Measurements from ENCODE around the gene SMCO4. TPM values are rescaled to one million over a fixed set of nuclear protein-coding genes. Genes with fewer than 3 reads are reported as not detected.
"Not testable (repeated sequence)": the region's sequence is repeated elsewhere in the genome, so short reads cannot be mapped to it uniquely, and the experiment has no call there.

Gene SMCO4
- total RNA-seq, 1 donor from 2014 or later: 2.4 TPM

DNA sequence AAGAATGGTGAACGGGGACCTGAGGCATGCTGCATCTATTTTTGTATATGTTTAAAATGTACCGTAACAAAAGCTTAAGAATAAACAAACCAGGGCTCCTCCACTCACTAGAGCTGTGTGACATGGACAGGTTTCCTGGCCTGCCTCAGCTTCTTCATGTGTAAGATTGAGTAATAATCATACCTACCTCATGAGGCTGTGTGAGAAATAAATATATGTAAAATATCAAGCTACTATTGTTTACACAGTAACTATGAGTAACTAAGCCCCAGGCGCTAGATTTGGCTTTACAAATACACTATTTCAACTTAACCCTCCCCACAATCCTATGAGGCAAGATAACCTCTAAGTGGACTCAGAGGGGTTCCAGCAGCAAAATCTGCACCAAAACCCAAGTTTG lies 66.4 kb downstream of the SMCO4 start:
- H3K27me3 ChIP-seq (ENCODE audit: control insufficient read depth, insufficient read depth, low read length): peaks cover 4% of the 10 kb centered on the region
- no peak overlapping the region for H3K4me3 ChIP-seq (ENCODE audit: low read depth, low read length)
- H3K36me3 ChIP-seq (ENCODE audit: control insufficient read depth, insufficient read depth, low read length): no peaks in the 10 kb centered on the region
- TF ChIP-seq, protein P1, sequence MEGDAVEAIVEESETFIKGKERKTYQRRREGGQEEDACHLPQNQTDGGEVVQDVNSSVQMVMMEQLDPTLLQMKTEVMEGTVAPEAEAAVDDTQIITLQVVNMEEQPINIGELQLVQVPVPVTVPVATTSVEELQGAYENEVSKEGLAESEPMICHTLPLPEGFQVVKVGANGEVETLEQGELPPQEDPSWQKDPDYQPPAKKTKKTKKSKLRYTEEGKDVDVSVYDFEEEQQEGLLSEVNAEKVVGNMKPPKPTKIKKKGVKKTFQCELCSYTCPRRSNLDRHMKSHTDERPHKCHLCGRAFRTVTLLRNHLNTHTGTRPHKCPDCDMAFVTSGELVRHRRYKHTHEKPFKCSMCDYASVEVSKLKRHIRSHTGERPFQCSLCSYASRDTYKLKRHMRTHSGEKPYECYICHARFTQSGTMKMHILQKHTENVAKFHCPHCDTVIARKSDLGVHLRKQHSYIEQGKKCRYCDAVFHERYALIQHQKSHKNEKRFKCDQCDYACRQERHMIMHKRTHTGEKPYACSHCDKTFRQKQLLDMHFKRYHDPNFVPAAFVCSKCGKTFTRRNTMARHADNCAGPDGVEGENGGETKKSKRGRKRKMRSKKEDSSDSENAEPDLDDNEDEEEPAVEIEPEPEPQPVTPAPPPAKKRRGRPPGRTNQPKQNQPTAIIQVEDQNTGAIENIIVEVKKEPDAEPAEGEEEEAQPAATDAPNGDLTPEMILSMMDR (IDR thresholded peaks at IDR 0.05; ENCODE audit: insufficient read depth, low read length, severe bottlenecking): no peak
- FAIRE-seq (no peak), DNase-seq (ENCODE audit: low read depth) (peak; percentile 97)

DNA sequence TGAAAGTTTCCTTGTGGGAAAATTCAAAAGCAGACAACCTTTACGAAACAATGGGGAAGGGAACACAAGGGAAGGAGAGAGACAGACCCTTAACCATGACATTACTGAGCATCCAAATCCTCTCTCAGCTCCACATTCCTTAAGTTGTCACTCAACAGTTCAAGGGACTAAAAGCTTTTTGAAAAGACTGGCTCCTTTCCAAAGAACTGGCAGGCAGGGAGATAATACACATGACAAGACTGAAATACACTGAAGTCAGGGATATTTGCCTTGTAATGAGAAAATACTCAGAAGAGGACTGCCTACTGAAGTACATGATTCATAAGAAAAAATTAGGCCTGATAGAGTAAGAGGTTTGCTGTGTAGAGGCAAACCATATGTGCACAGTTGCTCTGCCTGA lies 69.1 kb downstream of the SMCO4 start:
- FAIRE-seq: no peak
- H3K36me3 ChIP-seq (ENCODE audit: control insufficient read depth, insufficient read depth, low read length): no peaks in the 10 kb centered on the region
- DNase-seq (ENCODE audit: low read depth): no peak
- H3K27me3 ChIP-seq (ENCODE audit: control insufficient read depth, insufficient read depth, low read length): peaks cover 4% of the 10 kb centered on the region
- no peak overlapping the region for H3K4me3 ChIP-seq (ENCODE audit: low read depth, low read length)
- TF ChIP-seq, protein P1 (IDR thresholded peaks at IDR 0.05; ENCODE audit: insufficient read depth, low read length, severe bottlenecking): no peak

- FAIRE-seq (no peak), DNase-seq (ENCODE audit: low read depth) (no peak)
- no peak overlapping the region for H3K4me3 ChIP-seq (ENCODE audit: low read depth, low read length)
- TF ChIP-seq, protein P1 (IDR thresholded peaks at IDR 0.05; ENCODE audit: insufficient read depth, low read length, severe bottlenecking): no peak
- H3K27me3 ChIP-seq (ENCODE audit: control insufficient read depth, insufficient read depth, low read length): no peaks in the 10 kb centered on the region
- H3K36me3 ChIP-seq (ENCODE audit: control insufficient read depth, insufficient read depth, low read length): no peaks in the 10 kb centered on the region
Observed at GRCh38 chr11:93468290-93468689, 74.9 kb downstream of the SMCO4 start.

DNA sequence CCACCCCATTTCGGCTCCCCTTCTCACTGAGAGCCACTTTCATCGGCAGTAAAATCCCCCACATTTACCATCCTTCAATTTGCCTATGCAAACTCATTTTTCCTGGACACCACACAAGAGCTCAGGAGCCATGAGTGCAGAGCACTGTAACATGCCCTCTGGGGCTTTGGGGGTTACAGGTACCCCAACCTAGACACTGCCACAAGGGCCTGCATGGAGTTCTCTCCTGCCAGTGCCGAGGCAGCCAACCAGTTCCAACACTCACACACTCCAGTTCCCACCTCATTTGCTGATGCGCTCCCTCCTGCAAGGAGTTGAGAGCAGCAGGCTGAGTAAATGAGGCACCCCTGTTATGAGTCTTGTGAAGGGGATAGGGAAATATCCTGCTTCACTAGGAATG lies 76.1 kb downstream of the SMCO4 start:
- FAIRE-seq (no peak), DNase-seq (ENCODE audit: low read depth) (no peak)
- TF ChIP-seq, protein P1 (IDR thresholded peaks at IDR 0.05; ENCODE audit: insufficient read depth, low read length, severe bottlenecking): no peak
- Histone ChIP-seq H3K27me3 (ENCODE audit: control insufficient read depth, insufficient read depth, low read length) (no peaks in the 10 kb centered on the region), H3K36me3 (ENCODE audit: control insufficient read depth, insufficient read depth, low read length) (no peaks in the 10 kb centered on the region), H3K4me3 (ENCODE audit: low read depth, low read length) (no peak overlapping the region)

- Histone ChIP-seq H3K36me3 (ENCODE audit: control insufficient read depth, insufficient read depth, low read length) (no peaks in the 10 kb centered on the region), H3K4me3 (ENCODE audit: low read depth, low read length) (no peak overlapping the region), H3K27me3 (ENCODE audit: control insufficient read depth, insufficient read depth, low read length) (no peaks in the 10 kb centered on the region)
- FAIRE-seq (no peak), DNase-seq (ENCODE audit: low read depth) (no peak)
- TF ChIP-seq, protein P1 (IDR thresholded peaks at IDR 0.05; ENCODE audit: insufficient read depth, low read length, severe bottlenecking): no peak
Observed at GRCh38 chr11:93464927-93465540, 78.2 kb downstream of the SMCO4 start.

- not testable (repeated sequence) for FAIRE-seq; H3K36me3 ChIP-seq (ENCODE audit: control insufficient read depth, insufficient read depth, low read length); H3K4me3 ChIP-seq (ENCODE audit: low read depth, low read length); H3K27me3 ChIP-seq (ENCODE audit: control insufficient read depth, insufficient read depth, low read length); DNase-seq (ENCODE audit: low read depth)
Observed at GRCh38 chr11:93463666-93464065, 79.5 kb downstream of the SMCO4 start.

Data from bronchial epithelial cell (primary cell).